ENCODE measurements around the gene SOX6.

Gene SOX6

GRCh38 chr11:16312233-16312765, 44.0 kb downstream of the SOX6 start:
- no peak for DNase-seq

GRCh38 chr11:16311831-16312230, 44.5 kb downstream of the SOX6 start:
- DNase-seq: no peak

- DNase-seq: no peak
Measured at GRCh38 chr11:16310943-16311342, 45.4 kb downstream of the SOX6 start.

- DNase-seq: no peak
Measured at GRCh38 chr11:16309226-16309625, 47.1 kb downstream of the SOX6 start.

- no peak for DNase-seq
Measured at GRCh38 chr11:16301462-16301861, 54.9 kb downstream of the SOX6 start.

GRCh38 chr11:16299884-16300782, 56.2 kb downstream of the SOX6 start:
- DNase-seq: no peak

- DNase-seq: no peak
Measured at GRCh38 chr11:16299390-16299789, 57.0 kb downstream of the SOX6 start.

- no peak for DNase-seq
Measured at GRCh38 chr11:16297332-16297731, 59.0 kb downstream of the SOX6 start.

GRCh38 chr11:16296273-16296672, 60.1 kb downstream of the SOX6 start:
- DNase-seq: no peak

- DNase-seq: no peak
Measured at GRCh38 chr11:16295592-16295991, 60.8 kb downstream of the SOX6 start.

- DNase-seq: no peak
Measured at GRCh38 chr11:16293204-16293681, 63.1 kb downstream of the SOX6 start.

- DNase-seq: no peak
Measured at GRCh38 chr11:16292167-16292859, 64.0 kb downstream of the SOX6 start.

GRCh38 chr11:16291729-16292128, 64.6 kb downstream of the SOX6 start:
- no peak for DNase-seq

GRCh38 chr11:16289541-16289940, 66.8 kb downstream of the SOX6 start:
- no peak for DNase-seq

- no peak for DNase-seq
Measured at GRCh38 chr11:16287630-16288280, 68.6 kb downstream of the SOX6 start.

GRCh38 chr11:16286095-16286494, 70.3 kb downstream of the SOX6 start:
- DNase-seq: no peak

- no peak for DNase-seq
Measured at GRCh38 chr11:16280256-16280682, 76.1 kb downstream of the SOX6 start.

- no peak for DNase-seq
Measured at GRCh38 chr11:16279524-16279923, 76.8 kb downstream of the SOX6 start.

- DNase-seq: no peak
Measured at GRCh38 chr11:16278979-16279378, 77.4 kb downstream of the SOX6 start.

GRCh38 chr11:16278273-16278672, 78.1 kb downstream of the SOX6 start:
- no peak for DNase-seq

GRCh38 chr11:16276251-16276650, 80.1 kb downstream of the SOX6 start:
- no peak for DNase-seq

- no peak for DNase-seq
Measured at GRCh38 chr11:16271258-16271657, 85.1 kb downstream of the SOX6 start.

GRCh38 chr11:16266021-16266420, 90.3 kb downstream of the SOX6 start:
- DNase-seq: no peak
